ENCODE results near the gene RPL38. TPM values are rescaled to one million over a fixed set of nuclear protein-coding genes. Genes with fewer than 3 reads are reported as not detected.

RPL38 gene
- polyA plus RNA-seq, 1 of the 3 experiments (the other 2 are of a cell fraction): 4,154 TPM

Other genes starting within 250 kb of the RPL38 start
- gene TTYH2, start 9.9 kb downstream of the RPL38 start, polyA plus RNA-seq (2012; rRNA removed): 16.1 and 17.0 TPM in 2 replicates
- not detected in 2 replicates for gene DNAI2, start 70.6 kb downstream of the RPL38 start, polyA plus RNA-seq (2012; rRNA removed)
- gene KIF19, start 122.5 kb downstream of the RPL38 start, polyA plus RNA-seq (2012; rRNA removed): not detected in 2 replicates
- not detected in 2 replicates for gene BTBD17, start 158.2 kb downstream of the RPL38 start, polyA plus RNA-seq (2012; rRNA removed)
- gene GPR142, start 163.8 kb downstream of the RPL38 start, polyA plus RNA-seq (2012; rRNA removed): not detected in 2 replicates
- not detected in 2 replicates for gene GPRC5C, start 228.4 kb downstream of the RPL38 start, polyA plus RNA-seq (2012; rRNA removed)

Data from SK-N-SH (cell line).